A673 (cell line): ENCODE measurements around the gene DDC.

ENCODE experiments used
- CTCF ChIP-seq: fragments of 300-800, 200-600 bp; sonication (generic); conservative IDR thresholded peaks from 2 replicates; pipeline ENCODE4 v1.5.1; 2017; ENCODE audit warnings: low read depth, mild to moderate bottlenecking, antibody characterized with exemption, low read length, moderate library complexity, mixed read lengths
- EZH2 ChIP-seq: fragments of 200-600 bp; sonication (generic); IDR thresholded peaks from 2 replicates; pipeline ENCODE4 v1.6.1; 2017; ENCODE audit warnings: borderline replicate concordance, low read depth, mild to moderate bottlenecking, mixed read lengths, antibody characterized with exemption, low read length; ENCODE audit not compliant: poor library complexity, severe bottlenecking

GRCh38 chr7:50584793-50585408, 19.7 kb upstream of the DDC start:
- TF ChIP-seq EZH2 (no peak), CTCF (no peak)
